Embryonic facial prominence (tissue), 1 donor: Measurements from ENCODE around the gene DCDC1.

Source experiments
- DNase-seq: peaks from one replicate; pipeline ENCODE4 v3.0.0-alpha.2; 2016; ENCODE audit errors: extremely low spot score

Gene DCDC1

GRCh38 chr11:31102875-31103274 lies 266.7 kb downstream of the DCDC1 start:
- DNase-seq, result no peak

DNA sequence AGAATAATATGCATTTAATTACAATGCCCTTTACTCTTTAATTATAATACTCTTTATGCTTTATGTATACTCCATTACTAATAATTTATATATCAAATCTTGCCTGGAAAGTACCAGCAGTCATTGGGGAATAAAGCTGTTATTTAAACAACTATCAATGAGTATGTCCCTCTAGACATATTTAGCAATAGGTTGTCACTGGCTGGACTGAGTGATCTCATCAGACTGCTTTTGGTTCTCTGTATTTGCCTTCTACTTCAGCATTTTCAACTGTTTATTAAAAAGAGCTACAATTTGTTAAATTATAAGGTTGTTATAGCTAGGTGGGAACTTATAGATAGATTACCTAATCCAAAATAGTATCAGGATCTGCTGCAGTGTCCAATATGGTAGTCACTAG lies 267.2 kb downstream of the DCDC1 start:
- DNase-seq, result no peak

- DNase-seq, result no peak
These were observed 273.2 kb downstream of the DCDC1 start for GRCh38 chr11:31096191-31096805.

DNA sequence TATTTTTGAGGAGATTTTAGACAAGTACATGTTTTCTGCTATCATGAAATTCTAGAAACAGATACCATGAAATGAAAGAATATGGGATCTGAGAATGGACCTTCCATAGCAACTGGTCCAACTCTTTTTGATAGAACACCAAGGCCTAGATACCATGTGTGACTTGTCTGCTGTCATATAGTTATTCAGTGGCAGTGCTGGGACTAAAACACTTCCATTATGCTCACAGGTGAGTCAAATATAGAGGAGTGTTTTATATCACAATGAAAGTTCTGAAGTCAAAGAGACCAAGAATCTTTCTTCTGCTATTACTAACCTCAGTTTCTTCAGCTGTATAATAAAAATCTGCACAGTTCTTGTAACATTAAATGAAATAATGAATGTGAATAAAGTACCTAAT lies 276.9 kb downstream of the DCDC1 start:
- no peak for DNase-seq

- no peak for DNase-seq
These were observed 280.4 kb downstream of the DCDC1 start for GRCh38 chr11:31089117-31089516.

GRCh38 chr11:31069447-31070205 lies 299.9 kb downstream of the DCDC1 start:
- DNase-seq, result no peak

GRCh38 chr11:31060880-31061279 lies 308.7 kb downstream of the DCDC1 start:
- DNase-seq, result no peak

DNA sequence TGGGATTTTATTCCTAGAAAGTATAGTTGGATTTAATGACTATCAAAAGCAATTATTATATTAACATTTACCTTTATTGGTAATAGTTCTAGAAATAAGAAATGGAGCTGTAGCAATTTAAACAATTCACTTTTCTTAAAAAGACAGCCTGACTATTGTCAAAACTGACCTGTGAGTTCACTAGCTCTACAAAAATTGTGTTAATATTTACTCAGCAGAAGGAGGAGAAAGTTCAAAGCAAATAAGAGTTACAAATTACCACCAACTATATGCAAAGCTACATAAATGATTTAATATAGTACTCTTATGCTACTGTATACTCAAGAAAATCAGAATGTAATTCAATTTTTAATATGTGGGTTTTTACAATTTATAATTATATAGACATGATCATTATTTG lies 310.0 kb downstream of the DCDC1 start:
- no peak for DNase-seq

DNA sequence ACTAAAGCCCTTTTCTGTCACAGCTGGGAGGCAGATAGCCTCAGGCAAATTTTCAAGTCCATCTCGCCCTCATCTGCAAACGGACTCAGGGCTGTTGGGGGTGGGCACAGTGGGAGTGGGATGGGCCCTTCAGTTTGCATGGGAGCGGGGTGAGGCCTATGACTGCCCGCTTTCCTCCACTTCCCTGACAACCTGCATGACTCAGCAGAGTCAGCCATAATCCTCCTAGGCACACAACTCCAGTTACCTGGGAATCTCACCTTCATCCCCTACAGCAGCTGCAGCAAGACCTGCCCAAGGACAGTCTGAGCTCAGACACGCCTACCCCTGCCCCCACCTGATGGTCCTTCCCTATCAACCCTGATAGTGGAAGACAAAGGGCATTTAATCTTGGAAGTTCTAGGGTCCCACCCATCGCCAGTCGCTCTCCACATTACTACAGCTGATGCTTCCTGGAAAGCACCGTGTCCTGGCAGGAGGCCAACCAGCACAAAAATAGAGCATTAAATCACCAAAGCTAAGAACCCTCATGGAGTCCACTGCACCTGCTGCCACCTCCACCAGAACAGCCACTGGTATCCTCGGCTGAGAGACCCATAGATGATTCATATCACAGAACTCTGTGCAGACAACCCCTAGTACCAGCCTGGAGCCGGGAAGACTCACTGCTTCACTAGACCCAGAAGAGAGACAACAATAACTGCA lies 319.3 kb downstream of the DCDC1 start:
- DNase-seq, result no peak

GRCh38 chr11:31045335-31045734 lies 324.2 kb downstream of the DCDC1 start:
- DNase-seq, result no peak

GRCh38 chr11:31030138-31030792 lies 339.3 kb downstream of the DCDC1 start:
- DNase-seq, result no peak

DNA sequence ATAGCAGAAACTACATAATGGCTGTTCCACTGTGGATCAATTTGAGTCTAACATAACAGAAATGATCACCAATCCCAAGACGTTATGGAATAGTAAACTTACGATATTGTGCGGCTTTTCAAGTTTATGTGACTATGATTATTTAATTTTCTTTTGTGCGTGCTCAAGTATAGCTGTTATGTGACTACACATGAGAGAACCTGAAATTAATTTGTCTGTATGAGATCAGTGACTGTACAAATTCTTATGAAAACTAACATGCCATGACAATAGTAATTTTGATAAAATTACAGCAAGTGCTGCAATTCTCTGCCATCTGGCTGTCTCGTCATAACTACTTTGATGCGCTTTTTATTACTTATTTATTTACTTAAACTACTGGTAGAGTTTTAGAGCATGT lies 343.2 kb downstream of the DCDC1 start:
- no peak for DNase-seq

GRCh38 chr11:31022080-31022479 lies 347.5 kb downstream of the DCDC1 start:
- no peak for DNase-seq

DNA sequence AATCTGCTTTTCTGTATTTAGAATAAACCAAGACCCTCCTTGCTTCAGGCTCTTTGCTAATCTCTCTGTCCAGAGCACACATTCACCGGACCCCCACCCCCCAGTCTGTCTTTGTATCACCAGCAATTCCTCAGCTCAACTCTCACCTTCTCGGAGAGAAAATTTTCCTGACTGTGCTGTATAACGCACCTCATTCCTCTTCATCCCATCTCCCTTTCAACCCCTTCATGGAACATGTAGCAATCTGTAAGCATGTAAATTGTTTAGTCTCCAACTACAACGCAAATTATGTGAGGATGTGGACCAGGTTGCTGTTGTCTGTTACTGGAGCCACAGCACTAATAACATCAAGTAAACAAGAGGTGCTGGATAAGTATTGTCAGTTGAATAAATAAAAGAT lies 349.8 kb downstream of the DCDC1 start:
- DNase-seq, result no peak

GRCh38 chr11:31005202-31005601 lies 364.3 kb downstream of the DCDC1 start:
- no peak for DNase-seq

- no peak for DNase-seq
These were observed 368.1 kb downstream of the DCDC1 start for GRCh38 chr11:31001427-31001826.

GRCh38 chr11:31000381-31000780 lies 369.2 kb downstream of the DCDC1 start:
- no peak for DNase-seq

DNA sequence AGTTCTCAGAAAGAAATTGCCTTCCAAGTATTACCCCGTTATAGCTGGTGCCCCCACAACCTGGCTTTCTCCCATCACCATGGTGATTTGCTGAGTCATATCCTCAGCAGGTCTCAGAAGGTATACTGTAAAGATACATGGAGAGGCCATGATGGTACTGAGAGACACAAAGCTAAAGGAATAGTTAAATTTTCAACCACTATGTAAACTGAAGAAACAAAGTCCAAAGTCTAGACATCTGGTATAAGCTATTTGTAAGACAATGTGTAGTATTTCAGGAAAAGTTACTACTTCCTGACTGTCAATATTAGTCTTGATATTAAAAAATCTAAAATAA lies 377.1 kb downstream of the DCDC1 start:
- DNase-seq, result no peak

DNA sequence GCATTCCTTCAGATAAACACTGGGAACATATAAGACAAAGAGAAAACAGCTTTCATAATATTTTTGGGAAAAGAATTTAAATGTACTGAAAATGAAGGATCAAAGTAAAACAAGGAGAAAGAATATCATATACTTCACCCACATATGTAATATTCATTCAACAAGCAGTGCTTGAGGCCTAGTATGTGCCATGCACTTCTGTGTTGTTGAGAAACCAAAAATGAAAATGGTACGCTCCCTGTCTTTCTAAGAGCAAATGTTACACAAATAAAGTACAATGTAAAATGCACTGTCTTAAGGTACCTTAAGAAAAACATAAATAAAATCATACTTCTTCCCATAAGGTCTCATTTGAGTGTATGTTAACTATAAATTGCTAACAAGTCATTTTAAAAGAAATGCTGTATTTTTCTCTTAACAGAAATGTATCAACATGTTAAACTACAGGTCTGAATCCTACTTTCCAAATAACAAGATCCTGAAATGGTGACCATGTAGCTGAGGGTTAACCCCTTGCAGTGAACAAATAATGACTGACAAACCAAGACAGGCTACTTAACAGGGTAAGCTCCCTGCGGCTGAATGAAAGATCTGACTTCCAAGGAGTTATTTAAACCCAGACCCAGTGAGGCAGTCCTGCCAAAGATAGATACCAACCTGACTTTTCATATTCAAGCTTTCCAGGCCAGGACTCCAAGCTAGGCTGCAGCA lies 377.6 kb downstream of the DCDC1 start:
- DNase-seq, result no peak

DNA sequence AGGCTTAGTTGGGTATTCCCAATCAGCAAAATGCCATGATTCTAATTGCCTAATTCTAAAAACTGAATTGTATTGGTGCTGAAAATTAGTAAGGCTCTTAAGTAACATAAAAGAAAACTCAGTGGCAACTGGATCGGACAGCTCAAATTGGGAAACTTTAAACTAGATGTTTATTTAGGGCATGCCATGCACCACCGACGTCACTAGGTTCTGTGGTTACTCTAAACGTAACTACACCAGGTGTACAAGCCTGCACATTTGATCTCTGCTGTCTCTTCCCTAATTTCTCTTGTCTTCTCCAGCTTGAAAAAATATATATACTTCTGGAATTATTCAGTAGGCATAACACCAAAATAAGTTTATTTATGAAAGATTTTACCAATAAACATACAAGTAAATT lies 378.2 kb downstream of the DCDC1 start:
- no peak for DNase-seq

DNA sequence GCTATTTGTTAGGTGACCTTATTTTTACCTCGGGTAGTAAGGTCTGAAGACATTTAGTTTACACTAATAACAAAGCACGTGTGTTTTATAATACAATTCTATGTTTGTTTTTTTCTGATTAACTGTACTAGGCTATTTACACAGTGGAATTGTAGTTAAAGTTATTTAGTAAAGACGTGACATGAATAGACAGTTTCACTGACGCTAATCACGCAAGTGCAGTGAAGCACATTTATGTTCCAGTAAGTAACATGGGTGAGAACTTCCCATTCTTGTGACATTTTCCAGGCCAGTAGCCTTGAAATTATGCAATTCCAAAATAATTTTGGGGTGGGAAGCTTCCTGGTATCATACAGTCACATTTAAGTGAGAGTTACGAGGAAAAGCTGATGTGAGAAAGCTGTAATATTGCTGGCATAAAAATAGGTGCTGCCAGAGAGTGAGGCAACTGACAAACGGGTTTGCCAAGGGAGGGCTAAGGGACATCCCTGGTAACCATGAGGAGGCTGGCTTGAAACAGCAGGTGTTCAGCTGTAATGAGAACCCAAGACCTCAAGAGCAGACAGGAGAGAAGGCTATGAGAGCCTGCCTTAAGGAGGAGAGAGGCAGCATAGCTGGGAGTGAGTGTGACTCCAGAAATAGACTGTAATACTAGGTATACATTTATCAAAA lies 378.8 kb downstream of the DCDC1 start:
- DNase-seq, result no peak
